SK-N-SH (cell line): ENCODE data around the gene SND1. TPM values are rescaled to one million over a fixed set of nuclear protein-coding genes. Genes with fewer than 3 reads are reported as not detected.

Source experiments
- CTCF ChIA-PET: fragments of 300-600, 350-600 bp; formaldehyde crosslinking; extraction: SDS; loops from one replicate; lab custom pipeline; 2021; lab: Yijun Ruan, JAX
- POLR2A ChIA-PET: fragments of 350-600 bp; sonication (Branson Sonifier 250); formaldehyde crosslinking; extraction: SDS; loops from one replicate; lab custom pipeline; 2020; ENCODE audit warnings: antibody characterized with exemption, inconsistent platforms; lab: Yijun Ruan, JAX
- DNase-seq: peaks from one replicate; pipeline ENCODE4 v3.0.0; 2012
- H2AFZ ChIP-seq: fragments of 200-600 bp; sonication (generic); 2 replicates; pipeline ENCODE4 v1.8.1; 2016; ENCODE audit warnings: antibody characterized with exemption, mild to moderate bottlenecking, low read depth
- H3F3A ChIP-seq: fragments of 200-600 bp; sonication (generic); replicated peaks from 2 replicates; pipeline ENCODE3; 2016; ENCODE audit warnings: antibody characterized with exemption, mild to moderate bottlenecking; ENCODE audit not compliant: insufficient read depth
- H3K27ac ChIP-seq, 2 experiments: fragments of 200-500 bp in 1 of 2; fragments of 200-600 bp in 1 of 2; sonication (Bioruptor generic) in 1 of 2; sonication (generic), shearing (Covaris generic) in 1 of 2; 2 replicates each; pipeline versions ENCODE4 v1.5.1 to v1.6.1; 2014 to 2016; ENCODE audit warnings: low read depth in 2 of 2, inconsistent platforms in 1 of 2, low read length in 1 of 2, mild to moderate bottlenecking in 1 of 2, mixed read lengths in 1 of 2
- H3K27me3 ChIP-seq: fragments of 200-600 bp; sonication (generic), shearing (Covaris generic); 2 replicates; pipeline ENCODE4 v1.6.1; 2016; ENCODE audit warnings: mixed run types; ENCODE audit not compliant: insufficient read depth
- H3K36me3 ChIP-seq, 2 experiments: fragments of 200-500 bp in 1 of 2; fragments of 200-600 bp in 1 of 2; sonication (Bioruptor generic) in 1 of 2; sonication (generic) in 1 of 2; replicated peaks in 1 of 2; 2 replicates each; pipeline versions ENCODE3 to v1.5.1; 2014 to 2016; ENCODE audit warnings: low read length in 1 of 2, mild to moderate bottlenecking in 1 of 2; ENCODE audit not compliant: insufficient read depth in 2 of 2, control insufficient read depth in 1 of 2
- H3K4me1 ChIP-seq, 2 experiments: fragments of 200-500 bp in 1 of 2; fragments of 200-600 bp in 1 of 2; sonication (Bioruptor generic) in 1 of 2; sonication (generic), shearing (Covaris generic) in 1 of 2; 2 replicates each; pipeline versions ENCODE4 v1.5.1 to v1.6.1; 2014 to 2016; ENCODE audit warnings: low read depth in 1 of 2, low read length in 1 of 2, mixed run types in 1 of 2; ENCODE audit not compliant: insufficient read depth in 2 of 2, control insufficient read depth in 1 of 2
- H3K4me2 ChIP-seq: fragments of 200-600 bp; sonication (generic), shearing (Covaris generic); 2 replicates; pipeline ENCODE4 v1.6.1; 2017; ENCODE audit warnings: mixed run types
- H3K4me3 ChIP-seq, 2 experiments: fragments of 200-500 bp in 1 of 2; fragments of 200-600 bp in 1 of 2; sonication (Bioruptor generic) in 1 of 2; sonication (generic), shearing (Covaris generic) in 1 of 2; 2 replicates each; pipeline versions ENCODE4 v1.5.1 to v1.8.1; 2014 to 2016; ENCODE audit warnings: low read depth in 2 of 2, inconsistent platforms in 1 of 2, low read length in 1 of 2, mild to moderate bottlenecking in 1 of 2, mixed read lengths in 1 of 2, moderate library complexity in 1 of 2
- H3K79me2 ChIP-seq: fragments of 200-600 bp; sonication (generic); 2 replicates; pipeline ENCODE4 v1.8.1; 2017; ENCODE audit warnings: mild to moderate bottlenecking; ENCODE audit not compliant: insufficient read depth
- H3K9ac ChIP-seq: fragments of 200-600 bp; sonication (generic); 2 replicates; pipeline ENCODE4 v1.6.1; 2017; ENCODE audit warnings: mixed run types
- H3K9me2 ChIP-seq: fragments of 200-600 bp; sonication (generic); 2 replicates; pipeline ENCODE4 v1.6.1; 2017; ENCODE audit warnings: mixed run types
- H3K9me3 ChIP-seq: fragments of 200-600 bp; sonication (generic); 2 replicates; pipeline ENCODE4 v1.6.1; 2017; ENCODE audit warnings: mixed run types, mild to moderate bottlenecking, moderate library complexity
- H4K20me1 ChIP-seq: fragments of 200-600 bp; sonication (generic); 2 replicates; pipeline ENCODE4 v1.6.1; 2017; ENCODE audit warnings: mild to moderate bottlenecking, mixed run types; ENCODE audit not compliant: insufficient read depth
- FOSL2 ChIP-seq: IDR thresholded peaks from 2 replicates; pipeline ENCODE4 v1.4.0; 2012; ENCODE audit warnings: low read depth, mild to moderate bottlenecking, moderate library complexity, borderline replicate concordance
- FOXM1 ChIP-seq: IDR thresholded peaks from 2 replicates; pipeline ENCODE4 v1.4.0; 2012; ENCODE audit warnings: low read depth, mild to moderate bottlenecking
- GATA2 ChIP-seq: sonication (generic); formaldehyde crosslinking; IDR thresholded peaks from 2 replicates; pipeline ENCODE4 v1.5.0; 2020; ENCODE audit warnings: mild to moderate bottlenecking, missing genetic modification reagents
- JUND ChIP-seq: IDR thresholded peaks from 2 replicates; pipeline ENCODE4 v1.4.0; 2012
- MEF2A ChIP-seq: IDR thresholded peaks from 2 replicates; pipeline ENCODE4 v1.4.0; 2012; ENCODE audit warnings: low read depth, borderline replicate concordance
- MXI1 ChIP-seq: IDR thresholded peaks from 2 replicates; pipeline ENCODE4 v1.6.1; 2012; ENCODE audit warnings: mild to moderate bottlenecking, low read depth, low read length, improper control_type of control experiment
- NFIC ChIP-seq: IDR thresholded peaks from 2 replicates; pipeline ENCODE4 v1.4.0; 2012; ENCODE audit warnings: borderline replicate concordance
- NRF1 ChIP-seq: IDR thresholded peaks from 2 replicates; pipeline ENCODE4 v1.6.1; 2012; ENCODE audit warnings: low read depth, mild to moderate bottlenecking, low read length
- RAD21 ChIP-seq: IDR thresholded peaks from 2 replicates; pipeline ENCODE4 v1.6.1; 2012; ENCODE audit warnings: mild to moderate bottlenecking, low read length
- RFX5 ChIP-seq: IDR thresholded peaks from 2 replicates; pipeline ENCODE4 v1.6.1; 2012; ENCODE audit warnings: mild to moderate bottlenecking, improper control_type of control experiment, low read length
- SIN3A ChIP-seq: IDR thresholded peaks from 2 replicates; pipeline ENCODE4 v1.6.1; 2012; ENCODE audit warnings: low read depth, mild to moderate bottlenecking, low read length, moderate library complexity, borderline replicate concordance
- TAF1 ChIP-seq: IDR thresholded peaks from 2 replicates; pipeline ENCODE4 v1.6.1; 2012; ENCODE audit warnings: low read depth, mild to moderate bottlenecking, low read length, moderate library complexity, borderline replicate concordance
- TEAD4 ChIP-seq: IDR thresholded peaks from 2 replicates; pipeline ENCODE4 v1.4.0; 2012; ENCODE audit warnings: mild to moderate bottlenecking, borderline replicate concordance; ENCODE audit not compliant: insufficient read depth
- WGBS: methylation state at CpG from one replicate; pipeline ENCODE4 v1.1.6; 2017; ENCODE audit warnings: low lambda C conversion rate; 5-methylcytosine and 5-hydroxymethylcytosine counted together
- polyA plus RNA-seq, 3 experiments: library from polyadenylated mRNA; depleted of rRNA; stranded (reverse); fragments of >200 nt; gene quantifications; 2 replicates each; pipeline ENCODE4 v1.2.3, GENCODE V29; 2012
- TF ChIP-seq, protein P1 (sequence below): IDR thresholded peaks from 2 replicates; pipeline ENCODE4 v1.4.0; 2012; ENCODE audit warnings: low read depth, borderline replicate concordance
- TF ChIP-seq, protein P2 (sequence below): IDR thresholded peaks from 2 replicates; pipeline ENCODE4 v1.6.1; 2012; ENCODE audit warnings: mild to moderate bottlenecking, low read depth, low read length, moderate library complexity
- TF ChIP-seq, protein P3 (sequence below): IDR thresholded peaks from 2 replicates; pipeline ENCODE4; 2012

SND1 gene
- polyA plus RNA-seq, 1 of the 3 experiments (the other 2 are of a cell fraction), result 165 TPM

DNA sequence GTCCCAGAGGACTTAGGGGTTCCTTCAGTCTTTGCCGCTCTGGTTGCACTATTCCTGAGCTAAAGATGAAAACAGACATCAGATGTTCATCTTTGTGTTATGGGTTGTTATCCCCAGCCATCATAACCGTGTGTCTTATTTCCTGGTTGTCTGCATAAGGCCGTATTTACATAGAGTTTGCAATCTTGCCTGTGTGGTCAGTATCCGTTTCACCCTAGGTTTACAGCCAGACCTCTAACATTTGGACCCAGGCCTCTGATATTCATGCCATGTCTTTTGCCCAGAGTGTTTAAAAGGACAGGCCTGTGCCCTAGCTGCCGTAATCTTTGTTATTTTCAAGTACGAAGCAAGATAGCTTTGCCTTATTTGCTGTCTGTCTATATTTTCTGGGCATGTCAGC lies 352.6 kb downstream of the SND1 start:
- no peaks in the 10 kb centered on the region for H3F3A ChIP-seq
- TF ChIP-seq FOSL2, result no peak
- TF ChIP-seq RFX5, result no peak
- no peak for TF ChIP-seq TAF1
- TF ChIP-seq JUND, result no peak
- no peak for TF ChIP-seq MEF2A
- no peak for TF ChIP-seq GATA2
- no peak for TF ChIP-seq MXI1
- TF ChIP-seq, protein P1, sequence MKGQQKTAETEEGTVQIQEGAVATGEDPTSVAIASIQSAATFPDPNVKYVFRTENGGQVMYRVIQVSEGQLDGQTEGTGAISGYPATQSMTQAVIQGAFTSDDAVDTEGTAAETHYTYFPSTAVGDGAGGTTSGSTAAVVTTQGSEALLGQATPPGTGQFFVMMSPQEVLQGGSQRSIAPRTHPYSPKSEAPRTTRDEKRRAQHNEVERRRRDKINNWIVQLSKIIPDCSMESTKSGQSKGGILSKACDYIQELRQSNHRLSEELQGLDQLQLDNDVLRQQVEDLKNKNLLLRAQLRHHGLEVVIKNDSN, result no peak
- TF ChIP-seq NRF1, result no peak
- TF ChIP-seq, protein P2, sequence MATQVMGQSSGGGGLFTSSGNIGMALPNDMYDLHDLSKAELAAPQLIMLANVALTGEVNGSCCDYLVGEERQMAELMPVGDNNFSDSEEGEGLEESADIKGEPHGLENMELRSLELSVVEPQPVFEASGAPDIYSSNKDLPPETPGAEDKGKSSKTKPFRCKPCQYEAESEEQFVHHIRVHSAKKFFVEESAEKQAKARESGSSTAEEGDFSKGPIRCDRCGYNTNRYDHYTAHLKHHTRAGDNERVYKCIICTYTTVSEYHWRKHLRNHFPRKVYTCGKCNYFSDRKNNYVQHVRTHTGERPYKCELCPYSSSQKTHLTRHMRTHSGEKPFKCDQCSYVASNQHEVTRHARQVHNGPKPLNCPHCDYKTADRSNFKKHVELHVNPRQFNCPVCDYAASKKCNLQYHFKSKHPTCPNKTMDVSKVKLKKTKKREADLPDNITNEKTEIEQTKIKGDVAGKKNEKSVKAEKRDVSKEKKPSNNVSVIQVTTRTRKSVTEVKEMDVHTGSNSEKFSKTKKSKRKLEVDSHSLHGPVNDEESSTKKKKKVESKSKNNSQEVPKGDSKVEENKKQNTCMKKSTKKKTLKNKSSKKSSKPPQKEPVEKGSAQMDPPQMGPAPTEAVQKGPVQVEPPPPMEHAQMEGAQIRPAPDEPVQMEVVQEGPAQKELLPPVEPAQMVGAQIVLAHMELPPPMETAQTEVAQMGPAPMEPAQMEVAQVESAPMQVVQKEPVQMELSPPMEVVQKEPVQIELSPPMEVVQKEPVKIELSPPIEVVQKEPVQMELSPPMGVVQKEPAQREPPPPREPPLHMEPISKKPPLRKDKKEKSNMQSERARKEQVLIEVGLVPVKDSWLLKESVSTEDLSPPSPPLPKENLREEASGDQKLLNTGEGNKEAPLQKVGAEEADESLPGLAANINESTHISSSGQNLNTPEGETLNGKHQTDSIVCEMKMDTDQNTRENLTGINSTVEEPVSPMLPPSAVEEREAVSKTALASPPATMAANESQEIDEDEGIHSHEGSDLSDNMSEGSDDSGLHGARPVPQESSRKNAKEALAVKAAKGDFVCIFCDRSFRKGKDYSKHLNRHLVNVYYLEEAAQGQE, result no peak
- no peak for TF ChIP-seq NFIC
- no peak for TF ChIP-seq TEAD4
- TF ChIP-seq FOXM1, result no peak
- TF ChIP-seq RAD21, result no peak
- TF ChIP-seq, protein P3, sequence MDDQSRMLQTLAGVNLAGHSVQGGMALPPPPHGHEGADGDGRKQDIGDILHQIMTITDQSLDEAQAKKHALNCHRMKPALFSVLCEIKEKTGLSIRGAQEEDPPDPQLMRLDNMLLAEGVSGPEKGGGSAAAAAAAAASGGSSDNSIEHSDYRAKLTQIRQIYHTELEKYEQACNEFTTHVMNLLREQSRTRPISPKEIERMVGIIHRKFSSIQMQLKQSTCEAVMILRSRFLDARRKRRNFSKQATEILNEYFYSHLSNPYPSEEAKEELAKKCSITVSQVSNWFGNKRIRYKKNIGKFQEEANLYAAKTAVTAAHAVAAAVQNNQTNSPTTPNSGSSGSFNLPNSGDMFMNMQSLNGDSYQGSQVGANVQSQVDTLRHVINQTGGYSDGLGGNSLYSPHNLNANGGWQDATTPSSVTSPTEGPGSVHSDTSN, result no peak
- no peak for TF ChIP-seq SIN3A
- ChIA-PET CTCF (interaction anchor here (0.8 to 2.9 kb wide), 5 partner anchors 12 to 296 kb away, joined by 3 to 11 read pairs (median 5); partner anchors contain the start of gene LRRC4), POLR2A (no interaction called here)
- peaks cover 3% of the 10 kb centered on the region for H4K20me1 ChIP-seq
- H3K9ac ChIP-seq, result no peak overlapping the region
- no peaks in the 10 kb centered on the region for H3K9me2 ChIP-seq
- H3K36me3 ChIP-seq, result peaks cover 4 to 22% of the 10 kb centered on the region in 2 experiments
- peaks cover 0 to 12% of the 10 kb centered on the region in 2 experiments; a peak in 1 of 4 replicates for H3K4me1 ChIP-seq
- DNase-seq, result no peak
- WGBS, result 94% methylated on average over 6 of the region's 6 CpGs
- H3K79me2 ChIP-seq, result peaks cover 1% of the 10 kb centered on the region; the same call in 1 of the 2 replicates
- H3K27ac ChIP-seq, result no peak overlapping the region; a peak in 1 of 4 replicates
- H3K4me2 ChIP-seq, result no peak overlapping the region
- H3K9me3 ChIP-seq, result no peaks in the 10 kb centered on the region
- H2AFZ ChIP-seq, result no peak overlapping the region
- no peaks in the 10 kb centered on the region for H3K27me3 ChIP-seq
- H3K4me3 ChIP-seq, result no peak overlapping the region
